Neural progenitor cell (in vitro differentiated cells): ENCODE results near the gene ZFP3. TPM values are rescaled to one million over a fixed set of nuclear protein-coding genes. Genes with fewer than 3 reads are reported as not detected.

Experiments used
- DNase-seq: peaks from one replicate; pipeline ENCODE4 v3.0.0-alpha.2; 2016; ENCODE audit warnings: low spot score
- H2AFZ ChIP-seq: fragments of 200-600 bp; sonication (generic); replicated peaks from 2 replicates; pipeline ENCODE4 v1.6.1; 2016; ENCODE audit warnings: antibody characterized with exemption
- H3F3A ChIP-seq: fragments of 200-600 bp; sonication (generic); 2 replicates; pipeline ENCODE4 v1.6.1; 2016; ENCODE audit warnings: antibody characterized with exemption, low read depth
- H3K27ac ChIP-seq: fragments of 200-600 bp; sonication (generic); 2 replicates; pipeline ENCODE4 v1.5.1; 2016; ENCODE audit warnings: mild to moderate bottlenecking
- H3K27me3 ChIP-seq: fragments of 200-600 bp; sonication (generic); 2 replicates; pipeline ENCODE4 v1.6.1; 2016; ENCODE audit warnings: mild to moderate bottlenecking, moderate library complexity
- H3K36me3 ChIP-seq: fragments of 200-600 bp; sonication (generic); 2 replicates; pipeline ENCODE4 v1.5.1; 2016
- H3K4me1 ChIP-seq: fragments of 200-600 bp; sonication (generic); 2 replicates; pipeline ENCODE4 v1.6.1; 2016; ENCODE audit warnings: mixed run types
- H3K4me2 ChIP-seq: fragments of 200-600 bp; sonication (generic); 2 replicates; pipeline ENCODE4 v1.6.1; 2016
- H3K4me3 ChIP-seq: fragments of 200-600 bp; sonication (generic); 2 replicates; pipeline ENCODE4 v1.5.1; 2016
- H3K79me2 ChIP-seq: fragments of 200-600 bp; sonication (generic); 2 replicates; pipeline ENCODE4 v1.6.1; 2016; ENCODE audit warnings: low read depth
- H3K9ac ChIP-seq: fragments of 200-600 bp; sonication (generic); 2 replicates; pipeline ENCODE4 v1.6.1; 2016
- H3K9me3 ChIP-seq: fragments of 200-600 bp; sonication (generic); 2 replicates; pipeline ENCODE4 v1.5.1; 2016; ENCODE audit warnings: low read depth
- H4K20me1 ChIP-seq: fragments of 200-600 bp; sonication (generic); 2 replicates; pipeline ENCODE4 v1.6.1; 2016; ENCODE audit warnings: low read depth
- H3K27ac Mint-ChIP-seq: 3 replicates; pipeline ENCODE4 v1.8.0; 2021; ENCODE audit warnings: mixed read lengths
- H3K27me3 Mint-ChIP-seq: 2 replicates; pipeline ENCODE4 v1.8.0; 2022; ENCODE audit warnings: low read depth, mild to moderate bottlenecking, inconsistent platforms, moderate library complexity, mixed read lengths; ENCODE audit not compliant: insufficient read depth
- H3K36me3 Mint-ChIP-seq: 3 replicates; pipeline ENCODE4 v1.8.0; 2021; ENCODE audit warnings: mixed read lengths
- H3K4me1 Mint-ChIP-seq: 3 replicates; pipeline ENCODE4 v1.8.0; 2021; ENCODE audit warnings: mixed read lengths
- H3K4me3 Mint-ChIP-seq: 3 replicates; pipeline ENCODE4 v1.8.0; 2021; ENCODE audit warnings: mild to moderate bottlenecking, moderate library complexity, mixed read lengths
- H3K9me3 Mint-ChIP-seq: 3 replicates; pipeline ENCODE4 v1.8.0; 2020; ENCODE audit warnings: mixed read lengths
- CTCF ChIP-seq: fragments of 200-600 bp; sonication (generic); IDR thresholded peaks from 2 replicates; pipeline ENCODE4 v1.5.1; 2017; ENCODE audit warnings: antibody characterized with exemption, mild to moderate bottlenecking
- EZH2 ChIP-seq: fragments of 200-600 bp; sonication (generic); IDR thresholded peaks from 2 replicates; pipeline ENCODE4 v1.6.1; 2017; ENCODE audit warnings: antibody characterized with exemption, mild to moderate bottlenecking, moderate library complexity
- EZH2phosphoT487 ChIP-seq: fragments of 200-600 bp; sonication (generic); IDR thresholded peaks from 2 replicates; pipeline ENCODE4 v1.6.1; 2017; ENCODE audit warnings: antibody characterized with exemption
- total RNA-seq: library from RNA; depleted of rRNA; stranded (reverse); fragments of >200 nt; gene quantifications from 2 replicates; pipeline ENCODE4 v1.2.3, GENCODE V29; 2015; ENCODE audit warnings: low replicate concordance

Gene ZFP3
- total RNA-seq, 1 donor from 2014 or later: 0.34 TPM

- Mint-ChIP-seq H3K36me3 (no peaks in the 10 kb centered on the region), H3K4me3 (no peak overlapping the region), H3K27ac (no peak overlapping the region), H3K4me1 (peaks cover 4% of the 10 kb centered on the region), H3K27me3 (peaks cover 4% of the 10 kb centered on the region), H3K9me3 (peaks cover 16% of the 10 kb centered on the region)
- no peak overlapping the region for H3K4me2 ChIP-seq
- H3K36me3 ChIP-seq: no peaks in the 10 kb centered on the region
- H3F3A ChIP-seq: peaks cover 4% of the 10 kb centered on the region
- no peak overlapping the region for H2AFZ ChIP-seq
- peaks cover 8% of the 10 kb centered on the region for H3K4me1 ChIP-seq
- no peak for DNase-seq
- H3K27me3 ChIP-seq: no peaks in the 10 kb centered on the region
- H4K20me1 ChIP-seq: no peaks in the 10 kb centered on the region
- H3K79me2 ChIP-seq: no peaks in the 10 kb centered on the region
- H3K27ac ChIP-seq: no peak overlapping the region
- no peak for TF ChIP-seq CTCF
- TF ChIP-seq EZH2: no peak
- TF ChIP-seq EZH2phosphoT487: no peak
- no peaks in the 10 kb centered on the region for H3K9me3 ChIP-seq
- no peak overlapping the region for H3K9ac ChIP-seq
- no peak overlapping the region for H3K4me3 ChIP-seq
These were observed 524 bp upstream of the ZFP3 start for GRCh38 chr17:5077781-5078105.

- peaks cover 2% of the 10 kb centered on the region for H3K4me1 Mint-ChIP-seq
- H4K20me1 ChIP-seq: no peaks in the 10 kb centered on the region
- no peak overlapping the region for H2AFZ ChIP-seq
- no peak overlapping the region for H3K27ac ChIP-seq
- no peaks in the 10 kb centered on the region for H3K9me3 ChIP-seq
- H3K4me2 ChIP-seq: no peak overlapping the region
- H3K9ac ChIP-seq: no peak overlapping the region
- H3K4me3 Mint-ChIP-seq: no peak overlapping the region
- H3K4me3 ChIP-seq: no peak overlapping the region
- H3K36me3 ChIP-seq: no peaks in the 10 kb centered on the region
- H3K27me3 ChIP-seq: no peaks in the 10 kb centered on the region
- no peak for TF ChIP-seq EZH2phosphoT487
- no peak for TF ChIP-seq CTCF
- no peak for TF ChIP-seq EZH2
- H3K36me3 Mint-ChIP-seq: no peaks in the 10 kb centered on the region
- DNase-seq: no peak
- peaks cover 3% of the 10 kb centered on the region for H3F3A ChIP-seq
- peaks cover 26% of the 10 kb centered on the region for H3K9me3 Mint-ChIP-seq
- H3K27ac Mint-ChIP-seq: no peak overlapping the region
- H3K27me3 Mint-ChIP-seq: peaks cover 8% of the 10 kb centered on the region
- peaks cover 1% of the 10 kb centered on the region for H3K4me1 ChIP-seq
- no peaks in the 10 kb centered on the region for H3K79me2 ChIP-seq
These were observed 2.3 kb downstream of the ZFP3 start for GRCh38 chr17:5080591-5080990.

- peaks cover 11% of the 10 kb centered on the region for H3F3A ChIP-seq
- Mint-ChIP-seq H3K9me3 (peaks cover 68% of the 10 kb centered on the region), H3K4me1 (no peaks in the 10 kb centered on the region), H3K27ac (no peak overlapping the region), H3K27me3 (peaks cover 5% of the 10 kb centered on the region), H3K36me3 (peaks cover under 1% of the 10 kb centered on the region), H3K4me3 (no peak overlapping the region)
- no peak overlapping the region for H3K9ac ChIP-seq
- no peak for DNase-seq
- H3K4me3 ChIP-seq: no peak overlapping the region
- H3K9me3 ChIP-seq: peaks cover 17% of the 10 kb centered on the region
- no peaks in the 10 kb centered on the region for H3K4me1 ChIP-seq
- H2AFZ ChIP-seq: no peak overlapping the region
- H3K79me2 ChIP-seq: no peaks in the 10 kb centered on the region
- H3K4me2 ChIP-seq: no peak overlapping the region
- no peaks in the 10 kb centered on the region for H4K20me1 ChIP-seq
- no peaks in the 10 kb centered on the region for H3K36me3 ChIP-seq
- no peak for TF ChIP-seq EZH2
- TF ChIP-seq CTCF: no peak
- no peak for TF ChIP-seq EZH2phosphoT487
- peaks cover 16% of the 10 kb centered on the region for H3K27me3 ChIP-seq
- H3K27ac ChIP-seq: no peak overlapping the region
These were observed 14.1 kb downstream of the ZFP3 start for GRCh38 chr17:5092218-5093010.
